ENCODE results near the gene PGLYRP2. TPM values are rescaled to one million over a fixed set of nuclear protein-coding genes. Genes with fewer than 3 reads are reported as not detected.

Gene PGLYRP2
- total and polyA plus RNA-seq, 2 donors (not counting 3 experiments of a cell fraction or from before 2014, with no cell fraction given) = 0.03 to 0.18 TPM

GRCh38 chr19:15498156-15498858 is 19.0 kb upstream of the PGLYRP2 start:
- dilution Hi-C loops (cut with MboI; ENCODE audit: extremely low pct_ligation_motif_present, low sequenced_read_pairs) (no loop called here), intact Hi-C loops (cut with micrococcal nuclease) (no loop called here)
- Histone ChIP-seq H3K9me1 (replicated peaks; ENCODE audit: control insufficient read depth, extremely low read depth, insufficient read depth, low read length) (no peaks in the 10 kb centered on the region), H4K20me1 (replicated peaks; ENCODE audit: control insufficient read depth, extremely low read depth, insufficient read depth, low read length) (no peaks in the 10 kb centered on the region), H3K9me3 (replicated peaks; ENCODE audit: control insufficient read depth, insufficient read depth, low read length) (no peaks in the 10 kb centered on the region), H3K36me3 (ENCODE audit: control insufficient read depth in 2 of 2, extremely low read depth in 1 of 2, insufficient read depth in 2 of 2, low read length in 2 of 2) (no peaks in the 10 kb centered on the region), H3K27ac (ENCODE audit: insufficient read depth, low read depth, low read length) (no peak overlapping the region), H3K79me2 (ENCODE audit: control insufficient read depth, insufficient read depth, low read length) (no peaks in the 10 kb centered on the region), H3K27me3 (ENCODE audit: control insufficient read depth in 2 of 2, insufficient read depth in 2 of 2, low read length in 2 of 2) (no peaks in the 10 kb centered on the region), H3K4me2 (ENCODE audit: insufficient read depth, low read length) (no peak overlapping the region), H2AFZ (ENCODE audit: low read depth, low read length) (no peak overlapping the region), H3K9ac (replicated peaks; ENCODE audit: extremely low read depth, insufficient read depth, low read length) (no peak overlapping the region), H3K4me1 (ENCODE audit: control insufficient read depth, extremely low read depth, insufficient read depth, low read length) (no peaks in the 10 kb centered on the region), H3K4me3 (replicated peaks in 1 of 3; ENCODE audit: insufficient read depth in 1 of 3, low read depth in 1 of 3, low read length in 3 of 3) (no peak overlapping the region)
- TF ChIP-seq MYC (IDR thresholded peaks at IDR 0.05; ENCODE audit: low read depth, low read length) (no peak), CTCF (IDR thresholded peaks at IDR 0.05; ENCODE audit: extremely low read depth in 1 of 2, insufficient read depth in 1 of 2, low read depth in 1 of 2, low read length in 2 of 2) (no peak), EZH2 (IDR thresholded peaks at IDR 0.05; ENCODE audit: borderline replicate concordance, low read depth, low read length, severe bottlenecking) (no peak), POLR2A (IDR thresholded peaks at IDR 0.05; ENCODE audit: low read depth, low read length) (no peak), JUN (IDR thresholded peaks at IDR 0.05; ENCODE audit: borderline replicate concordance, insufficient read depth, insufficient read length, low read depth) (no peak), FOS (IDR thresholded peaks at IDR 0.05; ENCODE audit: borderline replicate concordance, insufficient read depth, low read length) (no peak), MAX (IDR thresholded peaks at IDR 0.05; ENCODE audit: insufficient read depth, insufficient read length) (no peak), POLR2AphosphoS5 (IDR thresholded peaks at IDR 0.05; ENCODE audit: insufficient read depth, low read depth, low read length) (no peak), GATA2 (IDR thresholded peaks at IDR 0.05; ENCODE audit: insufficient read depth, insufficient read length, low read depth, low read length) (no peak)
- no peak for FAIRE-seq
- CTCF ChIA-PET = interaction anchor here (0.6 kb wide), 1 partner anchor 20 kb away, joined by 3 read pairs; no protein-coding TSS in a partner anchor
- POLR2A ChIA-PET = no interaction called here
- DNase-seq (ENCODE audit: low read depth, low spot score) = no peak
- BruUV-seq (replicated peaks) = no TSS peak
